ENCODE data around the gene LIAS.

LIAS gene

DNA sequence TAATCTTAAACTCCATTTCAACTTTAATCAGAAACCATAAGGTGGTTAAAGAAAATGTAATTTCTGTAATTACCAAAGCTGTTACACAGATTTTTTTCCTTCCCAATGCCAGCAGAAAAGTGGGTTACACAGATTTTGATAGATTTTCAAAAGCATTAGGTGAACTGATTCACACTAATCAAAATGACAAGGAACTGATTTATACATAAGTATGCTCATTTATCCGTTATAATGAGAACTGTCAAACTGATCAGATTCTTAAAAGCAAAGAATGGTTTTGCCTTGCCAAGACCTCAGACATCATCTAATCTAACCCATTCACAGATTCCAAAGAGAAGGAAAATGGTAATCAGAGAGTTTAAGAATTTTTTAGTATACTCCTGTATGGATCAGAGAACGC is 63.2 kb downstream of the LIAS start:
- DNase-seq = no peak
- ChIA-PET POLR2A (no interaction called here), CTCF (interaction anchor here (0.6 kb wide), 1 partner anchor 249 kb away, joined by 3 read pairs; no protein-coding TSS in a partner anchor)
- Histone ChIP-seq H3K4me3 (ENCODE audit: control insufficient read depth in 1 of 7, extremely low read depth in 1 of 7, insufficient read depth in 4 of 7, low read depth in 2 of 7, low read length in 6 of 7) (no peak overlapping the region), H3K27me3 (replicated peaks in 2 of 5; ENCODE audit: control insufficient read depth in 4 of 5, insufficient read depth in 5 of 5, low read length in 4 of 5) (no peaks in the 10 kb centered on the region), H3K27ac (ENCODE audit: insufficient read depth in 1 of 2, low read depth in 1 of 2, low read length in 2 of 2, poor library complexity in 1 of 2, severe bottlenecking in 2 of 2) (no peak overlapping the region), H3K9me3 (ENCODE audit: control extremely low read depth in 1 of 5, control insufficient read depth in 4 of 5, insufficient read depth in 2 of 5, low read depth in 1 of 5, low read length in 4 of 5) (no peaks in the 10 kb centered on the region), H3K36me3 (ENCODE audit: control insufficient read depth in 4 of 4, insufficient read depth in 4 of 4, low read length in 3 of 4) (peaks cover 0 to 7% (median 4%) of the 10 kb centered on the region in 4 experiments), H3K4me1 (ENCODE audit: control extremely low read depth in 1 of 4, control insufficient read depth in 4 of 4, insufficient read depth in 4 of 4, low read length in 3 of 4) (peaks cover 8 to 14% (median 9%) of the 10 kb centered on the region in 4 experiments)
- 100% methylated on average over 1 of the region's 2 CpGs for WGBS (ENCODE audit: insufficient coverage)

DNA sequence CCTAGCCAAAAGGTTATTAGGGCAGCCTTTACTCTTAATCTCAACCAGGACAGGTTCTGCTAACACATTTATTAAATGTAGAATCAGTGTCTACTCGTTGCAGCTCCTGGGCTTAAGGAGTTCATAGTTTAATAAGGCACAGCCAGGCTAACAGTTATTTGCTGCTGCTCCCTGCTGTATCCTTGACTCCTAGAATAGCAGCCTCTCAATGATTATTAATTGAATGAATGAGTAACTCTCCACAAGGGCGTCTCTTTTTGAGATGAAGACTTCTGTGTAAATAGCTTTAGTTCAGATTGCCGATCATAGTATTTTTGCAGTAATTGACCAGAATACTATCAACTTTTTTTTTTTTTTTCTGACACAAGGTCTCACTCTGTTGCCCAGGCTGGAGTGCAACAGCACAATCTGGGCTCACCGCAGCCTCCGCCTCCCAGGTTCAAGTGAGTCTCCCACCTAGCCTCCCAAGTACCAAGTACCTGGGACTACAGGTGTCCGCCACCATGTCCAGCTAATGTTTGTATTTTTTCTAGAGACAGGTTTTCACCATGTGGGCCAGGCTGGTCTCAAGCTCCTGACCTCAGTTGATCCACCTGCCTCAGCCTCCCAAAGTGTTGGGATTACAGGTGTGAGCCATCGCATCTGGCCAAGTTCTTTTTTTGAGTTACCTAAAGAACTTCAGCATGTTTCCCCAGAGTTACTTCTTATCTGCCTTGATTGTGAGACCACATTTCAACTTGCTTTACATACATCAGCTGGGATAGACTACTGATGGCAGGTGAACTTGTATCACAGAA is 65.5 kb downstream of the LIAS start:
- no peak for DNase-seq
- H3K9me3 ChIP-seq (ENCODE audit: control extremely low read depth in 1 of 5, control insufficient read depth in 4 of 5, insufficient read depth in 2 of 5, low read depth in 1 of 5, low read length in 4 of 5) = no peaks in the 10 kb centered on the region
- WGBS (ENCODE audit: insufficient coverage) = 82% methylated on average over 3 of the region's 7 CpGs
- H3K36me3 ChIP-seq (ENCODE audit: control insufficient read depth in 4 of 4, insufficient read depth in 4 of 4, low read length in 3 of 4) = peaks cover 0 to 3% (median under 1%) of the 10 kb centered on the region in 4 experiments
- H3K4me1 ChIP-seq (ENCODE audit: control extremely low read depth in 1 of 4, control insufficient read depth in 4 of 4, insufficient read depth in 4 of 4, low read length in 3 of 4) = peaks cover 8 to 22% (median 13%) of the 10 kb centered on the region in 4 experiments
- H3K4me3 ChIP-seq (ENCODE audit: control insufficient read depth in 1 of 7, extremely low read depth in 1 of 7, insufficient read depth in 4 of 7, low read depth in 2 of 7, low read length in 6 of 7) = no peak overlapping the region
- no peaks in the 10 kb centered on the region for H3K27me3 ChIP-seq (replicated peaks in 2 of 5; ENCODE audit: control insufficient read depth in 4 of 5, insufficient read depth in 5 of 5, low read length in 4 of 5)
- CTCF ChIA-PET = interaction anchor here (0.9 to 1.4 kb wide), 5 partner anchors 9 to 1319 kb away, joined by 3 to 4 read pairs (median 3); no protein-coding TSS in a partner anchor
- H3K27ac ChIP-seq (ENCODE audit: insufficient read depth in 1 of 2, low read depth in 1 of 2, low read length in 2 of 2, poor library complexity in 1 of 2, severe bottlenecking in 2 of 2) = no peak overlapping the region
- POLR2A ChIA-PET = interaction anchor here (0.8 kb wide), 1 partner anchor 1007 kb away, joined by 4 read pairs; no protein-coding TSS in a partner anchor

DNA sequence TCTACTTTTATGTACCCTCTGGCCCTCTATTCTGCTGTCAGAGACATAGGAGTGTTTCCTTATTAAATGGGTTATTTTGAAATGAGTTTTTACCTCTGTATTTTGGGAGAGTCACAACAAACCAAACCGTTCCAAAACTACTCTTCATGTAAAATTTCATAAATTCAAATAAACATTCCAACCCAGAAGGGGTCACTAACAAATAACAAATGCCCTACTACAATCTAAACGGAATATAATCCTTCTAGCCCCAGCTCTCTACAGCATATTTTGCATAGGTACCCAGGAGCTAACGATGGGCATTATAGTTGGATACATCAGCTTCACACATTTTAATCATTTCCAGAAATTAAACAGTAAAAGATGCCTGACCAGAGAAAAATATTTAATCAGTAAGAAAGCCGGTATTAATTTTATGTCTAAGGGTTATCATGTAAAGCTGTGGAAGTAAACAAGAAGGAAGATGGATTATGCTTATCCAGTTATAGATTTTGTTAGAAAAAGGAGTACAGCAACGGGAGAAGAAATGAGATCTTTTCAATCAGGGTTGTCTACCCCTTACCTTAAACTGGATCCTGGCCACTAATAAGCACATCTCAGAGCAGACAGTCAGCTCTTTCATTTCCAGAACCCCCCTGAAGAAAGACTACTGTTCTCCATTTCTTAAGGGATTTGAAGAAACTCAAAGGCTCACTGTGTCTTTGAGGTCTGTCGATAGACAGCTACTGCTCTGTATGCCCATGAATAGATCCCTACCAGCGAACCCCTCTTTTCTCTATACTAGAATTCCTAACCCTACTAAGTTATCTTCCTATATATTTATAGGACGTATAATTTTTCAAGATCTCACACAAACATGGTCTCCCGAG is 67.2 kb downstream of the LIAS start:
- ChIA-PET CTCF (interaction anchor here (0.9 kb wide), 1 partner anchor 114 kb away, joined by 3 read pairs; no protein-coding TSS in a partner anchor), POLR2A (interaction anchor here (0.6 to 1.4 kb wide), 2 partner anchors 57 to 300 kb away, joined by 3 to 4 read pairs; no protein-coding TSS in a partner anchor)
- peaks cover 8 to 22% (median 13%) of the 10 kb centered on the region in 4 experiments for H3K4me1 ChIP-seq (ENCODE audit: control extremely low read depth in 1 of 4, control insufficient read depth in 4 of 4, insufficient read depth in 4 of 4, low read length in 3 of 4)
- H3K4me3 ChIP-seq (ENCODE audit: control insufficient read depth in 1 of 7, extremely low read depth in 1 of 7, insufficient read depth in 4 of 7, low read depth in 2 of 7, low read length in 6 of 7) = peak overlapping the region; percentile 85 to 99 (median 95)
- no peak for DNase-seq
- peaks cover 0 to 2% (median 0%) of the 10 kb centered on the region in 4 experiments for H3K36me3 ChIP-seq (ENCODE audit: control insufficient read depth in 4 of 4, insufficient read depth in 4 of 4, low read length in 3 of 4)
- peaks cover 0 to 7% (median 3%) of the 10 kb centered on the region in 5 experiments for H3K9me3 ChIP-seq (ENCODE audit: control extremely low read depth in 1 of 5, control insufficient read depth in 4 of 5, insufficient read depth in 2 of 5, low read depth in 1 of 5, low read length in 4 of 5)
- no peaks in the 10 kb centered on the region for H3K27me3 ChIP-seq (replicated peaks in 2 of 5; ENCODE audit: control insufficient read depth in 4 of 5, insufficient read depth in 5 of 5, low read length in 4 of 5)
- H3K27ac ChIP-seq (ENCODE audit: insufficient read depth in 1 of 2, low read depth in 1 of 2, low read length in 2 of 2, poor library complexity in 1 of 2, severe bottlenecking in 2 of 2) = peak overlapping the region in 1 of 2 experiments; percentile 90
- WGBS (ENCODE audit: insufficient coverage) = 50% methylated on average over 2 of the region's 9 CpGs

DNA sequence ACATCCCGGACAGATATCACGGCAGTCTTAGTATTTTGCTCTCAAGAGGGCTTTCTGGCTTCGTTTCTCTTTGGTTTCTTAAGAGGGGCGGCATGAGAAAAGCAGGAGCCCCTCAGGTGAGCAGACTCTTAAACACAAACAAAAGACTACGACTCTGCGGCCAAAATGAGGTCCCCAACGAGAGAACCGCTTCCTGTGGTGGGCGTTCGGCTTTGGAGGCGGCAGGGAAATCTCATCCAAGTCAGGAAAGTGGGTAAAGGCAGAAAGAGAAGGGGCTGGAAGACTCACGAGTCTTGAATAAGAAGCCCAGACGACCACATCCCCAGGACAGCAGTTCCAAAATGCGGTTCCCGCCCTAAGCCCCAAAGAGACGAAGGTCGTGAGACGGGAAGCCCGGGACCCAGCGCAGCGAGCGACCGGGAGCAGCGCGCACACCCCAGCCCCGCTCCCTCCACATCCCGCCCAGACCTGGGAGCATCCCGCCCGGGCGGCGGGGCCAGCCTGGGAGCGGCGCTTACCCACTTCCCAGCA is 68.0 kb downstream of the LIAS start:
- peak; percentile 9 to 50 (median 37) for DNase-seq
- Histone ChIP-seq H3K4me3 (ENCODE audit: control insufficient read depth in 1 of 7, extremely low read depth in 1 of 7, insufficient read depth in 4 of 7, low read depth in 2 of 7, low read length in 6 of 7) (peak overlapping the region; percentile 85 to 99 (median 95)), H3K9me3 (ENCODE audit: control extremely low read depth in 1 of 5, control insufficient read depth in 4 of 5, insufficient read depth in 2 of 5, low read depth in 1 of 5, low read length in 4 of 5) (peaks cover 0 to 9% (median 3%) of the 10 kb centered on the region in 5 experiments), H3K4me1 (ENCODE audit: control extremely low read depth in 1 of 4, control insufficient read depth in 4 of 4, insufficient read depth in 4 of 4, low read length in 3 of 4) (peaks cover 8 to 22% (median 13%) of the 10 kb centered on the region in 4 experiments), H3K27me3 (replicated peaks in 2 of 5; ENCODE audit: control insufficient read depth in 4 of 5, insufficient read depth in 5 of 5, low read length in 4 of 5) (no peaks in the 10 kb centered on the region), H3K27ac (ENCODE audit: insufficient read depth in 1 of 2, low read depth in 1 of 2, low read length in 2 of 2, poor library complexity in 1 of 2, severe bottlenecking in 2 of 2) (peak overlapping the region; percentile 83 to 90), H3K36me3 (ENCODE audit: control insufficient read depth in 4 of 4, insufficient read depth in 4 of 4, low read length in 3 of 4) (peaks cover 0 to 4% (median 0%) of the 10 kb centered on the region in 4 experiments)
- ChIA-PET POLR2A (interaction anchor here (0.6 to 1.4 kb wide), 6 partner anchors 17 to 662 kb away, joined by 3 to 5 read pairs (median 3); partner anchors contain the start of gene SMIM14), CTCF (interaction anchor here (0.5 to 0.9 kb wide), 2 partner anchors 113 to 229 kb away, joined by 3 read pairs; no protein-coding TSS in a partner anchor)
- WGBS (ENCODE audit: insufficient coverage) = under 1% methylated on average over 26 of the region's 33 CpGs

DNA sequence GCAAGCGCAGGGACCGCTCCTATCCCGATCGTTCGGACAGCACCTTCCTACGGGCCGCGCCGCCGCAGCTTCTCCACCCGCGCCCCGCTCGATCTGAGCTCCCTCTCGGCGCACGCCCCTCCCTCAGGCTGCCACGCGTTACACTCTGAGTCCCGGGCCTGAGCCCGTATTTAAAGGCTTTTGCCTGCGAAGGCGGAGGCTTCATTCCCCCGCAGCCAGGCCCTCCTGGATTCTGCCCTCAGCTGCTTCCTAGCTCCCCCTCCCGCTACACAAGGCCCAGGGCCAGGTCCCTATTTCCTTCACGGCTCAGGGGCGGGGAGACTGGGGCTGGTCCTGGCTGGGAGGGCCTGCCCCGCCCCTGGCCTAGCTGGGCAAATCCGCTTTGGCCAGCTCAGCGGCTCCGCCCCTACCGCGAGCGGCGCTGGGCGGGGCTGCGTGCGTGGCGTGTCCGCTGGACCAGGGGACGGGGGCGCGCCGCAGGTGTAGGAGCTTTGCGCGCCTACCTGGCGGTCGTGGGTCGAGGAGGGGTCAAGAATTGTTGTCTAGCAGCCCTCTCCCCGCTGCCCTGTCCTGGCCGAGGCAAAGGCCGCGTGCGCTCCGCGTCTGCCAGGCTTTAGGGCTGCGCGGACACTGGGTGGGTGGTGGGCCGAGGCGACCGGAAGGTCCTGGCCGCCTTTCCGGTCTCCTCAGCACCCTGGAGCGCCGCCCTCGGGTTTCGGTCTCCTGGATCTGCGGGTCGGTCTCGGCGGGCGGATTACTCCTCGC is 68.6 kb downstream of the LIAS start, which contains the start of gene UGDH:
Gene UGDH (minus strand): TSS at position 144 of the 765 bp plus-strand sequence. CDS start 5,927 bp downstream, outside the sequence.
- DNase-seq = peak; percentile 91 to 95 (median 94)
- H3K4me3 ChIP-seq (ENCODE audit: control insufficient read depth in 1 of 7, extremely low read depth in 1 of 7, insufficient read depth in 4 of 7, low read depth in 2 of 7, low read length in 6 of 7) = peak within 1 kb of the TSS; percentile 85 to 99 (median 95)
- peaks cover 0 to 10% (median 0%) of the 10 kb centered on the region in 4 experiments for H3K36me3 ChIP-seq (ENCODE audit: control insufficient read depth in 4 of 4, insufficient read depth in 4 of 4, low read length in 3 of 4)
- peaks cover 0 to 13% (median 8%) of the 10 kb centered on the region in 5 experiments for H3K9me3 ChIP-seq (ENCODE audit: control extremely low read depth in 1 of 5, control insufficient read depth in 4 of 5, insufficient read depth in 2 of 5, low read depth in 1 of 5, low read length in 4 of 5)
- H3K4me1 ChIP-seq (ENCODE audit: control extremely low read depth in 1 of 4, control insufficient read depth in 4 of 4, insufficient read depth in 4 of 4, low read length in 3 of 4) = peaks cover 8 to 22% (median 13%) of the 10 kb centered on the region in 4 experiments
- peak within 1 kb of the TSS; percentile 83 to 90 for H3K27ac ChIP-seq (ENCODE audit: insufficient read depth in 1 of 2, low read depth in 1 of 2, low read length in 2 of 2, poor library complexity in 1 of 2, severe bottlenecking in 2 of 2)
- no peaks in the 10 kb centered on the region for H3K27me3 ChIP-seq (replicated peaks in 2 of 5; ENCODE audit: control insufficient read depth in 4 of 5, insufficient read depth in 5 of 5, low read length in 4 of 5)
- under 1% methylated on average over 73 of the region's 73 CpGs for WGBS (ENCODE audit: insufficient coverage)
- ChIA-PET CTCF (interaction anchor here (0.5 to 0.7 kb wide), 2 partner anchors 109 to 228 kb away, joined by 3 read pairs; no protein-coding TSS in a partner anchor), POLR2A (interaction anchor here (0.6 to 1.1 kb wide), 4 partner anchors 18 to 662 kb away, joined by 3 to 5 read pairs (median 3); partner anchors contain the start of gene SMIM14)

Data from common myeloid progenitor, CD34-positive (primary cell).